NCI-H524 treated with DMSO at 0.1 percent for 48 hours (cell line): ENCODE results near the gene PADI2.

Experiments used
- DNase-seq: peaks from one replicate; lab custom pipeline; 2025; lab: John Stamatoyannopoulos, UW

PADI2 gene

GRCh38 chr1:17112496-17113236 lies 6.6 kb downstream of the PADI2 start:
- DNase-seq, result no peak

GRCh38 chr1:17112076-17112475 lies 7.2 kb downstream of the PADI2 start:
- DNase-seq, result no peak

- no peak for DNase-seq
Observed at GRCh38 chr1:17110555-17110926, 8.7 kb downstream of the PADI2 start.

GRCh38 chr1:17109892-17110554 lies 9.2 kb downstream of the PADI2 start:
- no peak for DNase-seq

DNA sequence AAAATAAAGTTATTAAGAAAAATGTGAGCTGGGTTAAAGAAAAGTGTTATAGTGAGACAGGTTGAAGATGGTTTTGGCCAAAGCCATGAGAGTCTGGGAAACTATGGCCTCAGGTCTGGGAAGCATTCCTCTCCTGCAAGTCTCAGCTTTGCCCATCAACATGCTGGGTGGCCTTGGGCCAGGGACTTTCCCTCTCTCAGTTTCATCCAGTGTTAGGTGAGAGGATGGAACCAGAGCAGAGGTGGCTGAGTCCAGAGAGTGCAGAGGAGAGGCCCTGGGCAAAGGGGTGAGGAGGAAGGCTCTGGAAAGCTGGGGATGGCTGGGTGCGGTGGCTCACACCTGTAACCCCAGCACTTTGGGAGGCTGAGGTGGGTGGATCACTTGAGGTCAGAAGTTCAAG lies 10.5 kb downstream of the PADI2 start:
- no peak for DNase-seq

- DNase-seq, result no peak
Observed at GRCh38 chr1:17108360-17108759, 10.9 kb downstream of the PADI2 start.

DNA sequence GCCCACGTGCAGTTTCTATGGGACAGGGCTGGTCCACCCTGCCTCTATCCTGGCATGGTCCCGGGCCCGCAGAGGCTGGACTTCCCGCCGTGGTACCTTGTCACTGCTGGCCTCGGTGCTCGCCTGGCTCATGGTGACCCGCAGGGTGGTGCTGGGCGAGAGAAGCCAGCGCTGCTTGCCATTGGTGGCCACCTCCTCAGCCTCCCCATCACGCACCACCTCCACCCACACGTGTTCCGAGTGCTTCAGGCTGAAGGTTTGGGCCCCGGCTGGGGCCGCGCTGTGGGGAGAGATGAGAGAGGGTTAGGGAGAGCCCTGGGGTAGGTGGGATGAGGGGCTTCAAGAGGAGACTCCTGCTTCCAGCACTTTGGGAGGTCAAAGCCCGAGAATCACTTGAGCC lies 14.5 kb downstream of the PADI2 start:
- no peak for DNase-seq

DNA sequence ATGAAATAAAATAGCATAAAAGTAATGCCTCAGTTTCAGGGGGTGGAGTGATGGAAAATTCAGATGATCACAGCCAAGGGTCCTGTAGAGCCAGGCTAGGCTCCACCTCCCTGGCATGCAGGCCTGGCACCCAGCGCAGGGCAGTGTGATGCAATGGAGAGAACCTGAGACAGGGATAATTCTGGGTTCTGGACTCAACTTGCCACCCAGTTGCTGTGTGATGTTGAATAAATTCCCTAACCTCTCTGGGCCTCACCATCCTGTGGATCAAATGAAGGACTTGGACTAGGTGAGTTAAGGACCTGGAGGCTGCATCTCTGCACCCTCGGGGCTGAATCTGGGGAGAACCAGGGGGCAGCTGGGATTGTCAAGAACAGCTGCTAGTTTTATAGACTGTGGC lies 17.0 kb downstream of the PADI2 start:
- DNase-seq, result no peak

GRCh38 chr1:17101261-17101660 lies 18.0 kb downstream of the PADI2 start:
- no peak for DNase-seq

GRCh38 chr1:17099616-17100340 lies 19.5 kb downstream of the PADI2 start:
- no peak for DNase-seq

DNA sequence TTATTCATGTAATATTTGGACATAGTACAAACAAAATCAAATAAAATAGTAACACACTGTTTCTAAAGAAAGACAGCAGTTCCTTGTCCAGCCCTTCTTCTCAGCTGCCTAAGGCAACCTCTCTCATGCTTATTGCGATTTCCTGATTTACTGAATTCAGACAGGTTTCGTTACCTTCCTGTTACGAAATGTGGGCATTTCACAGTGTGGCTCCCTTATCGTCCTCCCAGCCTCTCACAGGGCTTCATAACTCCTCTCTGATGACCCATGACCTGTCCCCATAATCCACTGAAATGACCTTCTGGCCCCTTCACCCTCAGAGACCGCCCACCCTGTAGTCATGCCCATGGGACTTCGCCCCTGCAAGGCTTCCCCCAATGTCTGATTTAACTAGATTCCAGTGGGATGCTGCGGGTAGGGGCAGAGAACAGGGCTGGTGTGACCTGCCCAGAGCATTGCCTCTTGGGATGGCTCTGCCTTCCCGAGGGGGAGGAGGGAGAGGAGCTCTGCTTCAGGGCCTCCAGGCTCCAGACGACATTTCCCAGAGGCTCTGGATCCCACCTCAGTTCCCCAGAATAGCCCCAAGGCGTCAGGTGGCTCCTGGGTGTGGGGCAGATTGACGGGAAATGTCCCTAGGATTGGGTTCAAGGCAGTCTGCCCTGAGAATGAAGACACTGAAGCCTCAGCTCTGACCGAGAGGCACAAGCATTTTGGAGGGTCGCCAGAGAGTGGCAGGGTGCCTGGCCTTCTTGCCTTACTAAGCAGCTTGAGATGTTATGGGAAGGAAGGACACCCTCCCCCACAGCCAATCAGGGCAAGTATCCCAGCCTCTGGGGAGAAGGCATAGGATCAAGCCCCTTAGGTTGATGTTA lies 20.6 kb downstream of the PADI2 start:
- DNase-seq, result no peak

- DNase-seq, result no peak
Observed at GRCh38 chr1:17097787-17098186, 21.5 kb downstream of the PADI2 start.

DNA sequence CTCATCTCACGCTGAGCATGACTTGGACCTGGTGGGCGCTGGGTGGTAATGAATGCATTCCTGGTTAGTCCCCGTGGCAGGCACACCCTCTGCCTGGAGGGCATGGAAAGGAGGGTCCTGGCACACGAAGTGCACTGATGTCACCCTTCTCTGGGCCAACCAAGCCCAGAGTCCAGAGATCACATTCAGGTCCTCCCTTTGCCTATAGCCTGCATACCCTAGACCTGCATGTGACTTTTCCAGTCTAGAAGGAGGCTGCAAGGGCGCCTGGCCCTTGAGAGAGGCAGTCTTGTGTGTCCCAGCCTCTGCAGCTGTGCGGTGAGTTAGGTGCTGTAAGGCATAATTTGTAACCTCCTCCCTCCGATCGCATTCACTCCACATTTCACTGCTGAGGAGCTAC lies 22.1 kb downstream of the PADI2 start:
- no peak for DNase-seq

- no peak for DNase-seq
Observed at GRCh38 chr1:17096584-17096983, 22.7 kb downstream of the PADI2 start.

- no peak for DNase-seq
Observed at GRCh38 chr1:17095141-17095540, 24.1 kb downstream of the PADI2 start.

DNA sequence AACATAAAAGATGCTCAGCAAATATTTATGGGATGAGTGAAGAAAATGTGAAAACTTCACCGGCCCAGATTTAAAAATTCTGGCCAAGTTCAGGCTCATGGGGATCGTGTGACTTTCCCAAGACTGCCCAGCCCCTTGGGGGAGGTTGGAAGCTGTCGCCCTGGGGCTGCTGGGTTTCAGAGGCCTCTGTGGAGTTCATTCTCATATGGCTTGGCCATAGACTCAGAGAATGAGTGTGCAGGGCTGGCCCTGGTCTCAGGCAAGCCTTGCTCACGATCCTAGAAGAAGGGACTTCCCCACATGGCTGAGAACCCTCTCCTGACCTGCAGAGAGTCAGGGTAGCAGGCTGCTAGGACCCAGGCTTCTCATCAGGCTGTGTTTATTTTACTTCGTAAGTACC lies 24.6 kb downstream of the PADI2 start:
- DNase-seq, result no peak

GRCh38 chr1:17093822-17094393 lies 25.3 kb downstream of the PADI2 start:
- DNase-seq, result no peak

DNA sequence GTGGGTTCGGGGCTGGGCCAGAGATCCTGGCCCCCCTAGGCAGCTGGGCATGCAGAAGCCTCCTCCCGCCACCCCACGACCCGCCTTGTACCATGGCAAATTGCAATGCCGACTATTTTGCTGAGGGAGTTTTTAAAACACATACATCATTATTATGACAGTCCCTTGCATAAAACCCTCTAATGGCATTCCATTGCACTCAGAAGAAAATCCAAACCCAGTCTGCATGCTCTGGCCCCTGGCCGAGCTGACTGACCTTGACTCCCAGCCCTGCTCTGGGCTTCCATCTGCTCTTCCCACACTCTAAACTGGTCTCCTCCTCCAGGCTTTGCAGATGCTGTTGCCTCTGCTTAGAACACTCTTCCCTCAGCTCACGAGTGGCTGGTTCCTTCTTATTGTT lies 28.0 kb downstream of the PADI2 start:
- DNase-seq, result no peak

GRCh38 chr1:17089506-17089905 lies 29.7 kb downstream of the PADI2 start:
- no peak for DNase-seq

- no peak for DNase-seq
Observed at GRCh38 chr1:17086751-17087150, 32.5 kb downstream of the PADI2 start.

DNA sequence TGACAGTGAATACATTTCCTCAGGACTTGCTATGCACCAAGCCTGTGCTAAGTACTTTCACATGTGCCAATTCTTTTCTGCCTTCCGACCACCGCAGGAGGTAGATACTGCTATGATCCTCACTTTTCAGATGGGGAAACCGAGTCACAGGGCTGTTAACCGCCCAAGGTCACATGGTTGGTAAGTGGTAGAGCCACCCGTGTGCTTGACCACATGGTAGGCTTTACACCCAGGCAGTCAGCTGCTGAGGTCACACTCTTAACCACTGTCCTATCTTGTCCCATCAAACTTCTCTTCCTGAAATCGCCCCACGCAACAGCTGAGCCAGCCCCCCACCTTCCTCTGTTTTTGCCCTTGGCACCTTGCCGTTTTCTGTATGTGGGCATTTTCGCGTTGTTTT lies 34.5 kb downstream of the PADI2 start:
- no peak for DNase-seq

- no peak for DNase-seq
Observed at GRCh38 chr1:17082761-17083160, 36.5 kb downstream of the PADI2 start.
